Thyroid gland (tissue), 4 donors: ENCODE results near the gene USP11.

ENCODE experiments used
- CTCF ChIP-seq, 6 experiments: fragments of 200-600 bp in 3 of 6; fragments of 450-650 bp in 3 of 6; sonication (generic) in 3 of 6; IDR thresholded peaks; one replicate each; pipeline ENCODE4 v1.5.1; 2016 to 2019; ENCODE audit warnings: antibody characterized with exemption in 6 of 6, mild to moderate bottlenecking in 2 of 6, inconsistent platforms in 1 of 6, moderate library complexity in 1 of 6
- POLR2A ChIP-seq, 2 donors: fragments of 450-650 bp; IDR thresholded peaks; one replicate each; pipeline ENCODE4 v1.6.1; 2017; ENCODE audit warnings: antibody characterized with exemption in 2 of 2, mild to moderate bottlenecking in 2 of 2, moderate library complexity in 1 of 2

GRCh38 chrX:47228550-47229270 is 4.1 kb upstream of the USP11 start:
- no peak for TF ChIP-seq POLR2A (IDR thresholded peaks at IDR 0.05)
- TF ChIP-seq CTCF (IDR thresholded peaks at IDR 0.05): no peak
